Measurements from ENCODE around the gene DAD1.
A peak's percentile ranks its signal among the peaks of the same experiment; 100 is the strongest.

DAD1 gene

DNA sequence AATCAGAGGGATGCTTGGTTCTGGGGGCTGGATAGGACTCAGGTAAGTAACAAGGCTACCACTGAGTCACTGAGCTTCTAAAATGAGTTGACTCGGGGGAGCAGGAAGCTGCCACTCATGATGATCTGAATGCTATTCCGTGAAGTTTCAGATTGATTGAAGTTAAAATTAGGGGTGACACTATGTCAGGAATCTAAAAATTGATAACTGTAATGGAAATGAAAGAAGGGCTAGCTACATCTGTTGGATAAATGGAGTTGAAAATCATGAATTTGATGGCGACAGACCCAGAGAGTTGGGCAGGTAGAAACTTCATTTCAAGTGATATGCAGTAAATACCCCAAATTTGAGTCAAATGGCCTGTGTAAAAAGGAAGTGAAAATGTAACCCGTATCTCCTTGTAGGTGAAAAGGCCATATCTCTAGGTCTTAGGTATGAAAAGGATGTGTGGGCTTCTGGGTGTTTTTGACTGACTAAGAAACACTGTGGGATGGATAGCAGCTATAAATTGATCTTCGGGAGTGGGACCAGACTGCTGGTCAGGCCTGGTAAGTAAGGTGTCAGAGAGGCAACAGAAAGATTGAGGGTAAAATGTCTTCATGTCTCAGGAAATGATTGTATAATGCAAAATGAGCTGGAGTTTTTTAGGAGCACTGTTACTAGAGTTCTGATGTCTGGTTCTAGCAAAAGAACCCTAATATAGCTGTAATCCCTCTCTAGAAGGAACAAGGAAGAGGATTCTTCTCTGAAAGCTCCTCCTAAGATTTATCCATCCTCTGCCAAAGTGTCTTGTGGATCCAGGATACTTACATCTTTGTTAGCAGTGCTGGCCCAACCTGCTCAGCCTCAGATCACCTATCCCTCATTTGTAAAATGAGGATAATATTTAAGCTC lies 57.3 kb downstream of the DAD1 start:
- DNase-seq (ENCODE audit: extremely low read depth, insufficient read length): peak; percentile 79
- Histone ChIP-seq H3K4me3 (replicated peaks; ENCODE audit: low read depth, low read length) (peak overlapping the region; percentile 31), H3K36me3 (ENCODE audit: control insufficient read depth, insufficient read depth, low read length) (no peaks in the 10 kb centered on the region), H3K27me3 (replicated peaks; ENCODE audit: control insufficient read depth, insufficient read depth, low read length) (no peaks in the 10 kb centered on the region)
- TF ChIP-seq CTCF (IDR thresholded peaks at IDR 0.05; ENCODE audit: insufficient read depth, low read length, poor library complexity, severe bottlenecking): no peak

GRCh38 chr14:22530127-22530526 lies 58.9 kb downstream of the DAD1 start:
- no peaks in the 10 kb centered on the region for H3K36me3 ChIP-seq (ENCODE audit: control insufficient read depth, insufficient read depth, low read length)
- no peak overlapping the region for H3K4me3 ChIP-seq (replicated peaks; ENCODE audit: low read depth, low read length)
- DNase-seq (ENCODE audit: extremely low read depth, insufficient read length): no peak
- no peak for TF ChIP-seq CTCF (IDR thresholded peaks at IDR 0.05; ENCODE audit: insufficient read depth, low read length, poor library complexity, severe bottlenecking)
- H3K27me3 ChIP-seq (replicated peaks; ENCODE audit: control insufficient read depth, insufficient read depth, low read length): no peaks in the 10 kb centered on the region

GRCh38 chr14:22526744-22527143 lies 62.3 kb downstream of the DAD1 start:
- Histone ChIP-seq H3K36me3 (ENCODE audit: control insufficient read depth, insufficient read depth, low read length) (no peaks in the 10 kb centered on the region), H3K27me3 (replicated peaks; ENCODE audit: control insufficient read depth, insufficient read depth, low read length) (no peaks in the 10 kb centered on the region), H3K4me3 (replicated peaks; ENCODE audit: low read depth, low read length) (no peak overlapping the region)
- DNase-seq (ENCODE audit: extremely low read depth, insufficient read length): no peak
- TF ChIP-seq CTCF (IDR thresholded peaks at IDR 0.05; ENCODE audit: insufficient read depth, low read length, poor library complexity, severe bottlenecking): no peak

GRCh38 chr14:22526218-22526617 lies 62.8 kb downstream of the DAD1 start:
- no peak for DNase-seq (ENCODE audit: extremely low read depth, insufficient read length)
- Histone ChIP-seq H3K27me3 (replicated peaks; ENCODE audit: control insufficient read depth, insufficient read depth, low read length) (no peaks in the 10 kb centered on the region), H3K4me3 (replicated peaks; ENCODE audit: low read depth, low read length) (no peak overlapping the region), H3K36me3 (ENCODE audit: control insufficient read depth, insufficient read depth, low read length) (no peaks in the 10 kb centered on the region)
- TF ChIP-seq CTCF (IDR thresholded peaks at IDR 0.05; ENCODE audit: insufficient read depth, low read length, poor library complexity, severe bottlenecking): no peak

DNA sequence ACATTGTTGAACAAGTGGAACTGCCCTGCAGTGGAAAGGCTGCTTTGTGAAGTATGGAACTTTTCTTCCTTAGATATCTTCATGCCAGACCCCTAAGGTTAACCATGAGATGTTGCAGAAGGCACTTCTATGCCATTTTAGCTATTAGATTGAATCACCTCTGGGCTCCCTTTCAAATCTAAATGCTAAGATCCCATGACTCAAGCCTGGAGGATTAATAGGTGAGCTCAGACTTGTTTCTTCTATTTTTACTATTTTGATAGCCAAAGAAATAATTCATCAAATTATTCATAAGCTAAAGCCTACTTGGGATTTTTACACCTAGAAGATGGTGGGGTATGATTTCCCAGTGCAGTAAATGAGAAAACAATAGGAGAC lies 64.3 kb downstream of the DAD1 start:
- no peak overlapping the region for H3K4me3 ChIP-seq (replicated peaks; ENCODE audit: low read depth, low read length)
- H3K27me3 ChIP-seq (replicated peaks; ENCODE audit: control insufficient read depth, insufficient read depth, low read length): no peaks in the 10 kb centered on the region
- no peaks in the 10 kb centered on the region for H3K36me3 ChIP-seq (ENCODE audit: control insufficient read depth, insufficient read depth, low read length)
- no peak for DNase-seq (ENCODE audit: extremely low read depth, insufficient read length)
- no peak for TF ChIP-seq CTCF (IDR thresholded peaks at IDR 0.05; ENCODE audit: insufficient read depth, low read length, poor library complexity, severe bottlenecking)
